Stimulated activated naive CD4-positive, alpha-beta T cell treated with Interleukin-2 at 50 U/mL for 16 hours (primary cell): ENCODE measurements around the gene ATP2B2.

Experiments
- DNase-seq: peaks from one replicate; lab custom pipeline; 2025; lab: John Stamatoyannopoulos, UW

ATP2B2 gene

GRCh38 chr3:10529809-10530208 lies 24.4 kb upstream of the ATP2B2 start:
- DNase-seq, result no peak

DNA sequence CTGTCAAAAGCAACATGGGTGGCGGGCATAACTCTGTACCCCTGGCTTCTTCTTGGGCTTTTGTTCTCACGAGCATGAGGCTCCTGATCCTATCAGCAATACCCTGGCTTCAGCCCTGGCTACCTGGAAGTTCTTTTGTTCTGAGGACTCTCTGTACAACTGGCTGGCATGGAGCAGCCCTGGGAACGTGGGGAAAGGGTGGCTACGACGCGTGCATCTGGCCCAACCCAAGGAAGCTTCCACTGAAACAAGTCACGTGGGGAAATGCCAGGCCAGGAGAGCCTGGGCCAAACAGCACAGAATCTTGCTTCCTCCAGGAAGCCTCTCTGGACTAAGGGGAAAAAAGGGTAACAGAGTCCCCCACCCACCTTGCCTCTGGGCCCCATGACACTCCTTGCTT lies 22.7 kb upstream of the ATP2B2 start:
- DNase-seq, result no peak

DNA sequence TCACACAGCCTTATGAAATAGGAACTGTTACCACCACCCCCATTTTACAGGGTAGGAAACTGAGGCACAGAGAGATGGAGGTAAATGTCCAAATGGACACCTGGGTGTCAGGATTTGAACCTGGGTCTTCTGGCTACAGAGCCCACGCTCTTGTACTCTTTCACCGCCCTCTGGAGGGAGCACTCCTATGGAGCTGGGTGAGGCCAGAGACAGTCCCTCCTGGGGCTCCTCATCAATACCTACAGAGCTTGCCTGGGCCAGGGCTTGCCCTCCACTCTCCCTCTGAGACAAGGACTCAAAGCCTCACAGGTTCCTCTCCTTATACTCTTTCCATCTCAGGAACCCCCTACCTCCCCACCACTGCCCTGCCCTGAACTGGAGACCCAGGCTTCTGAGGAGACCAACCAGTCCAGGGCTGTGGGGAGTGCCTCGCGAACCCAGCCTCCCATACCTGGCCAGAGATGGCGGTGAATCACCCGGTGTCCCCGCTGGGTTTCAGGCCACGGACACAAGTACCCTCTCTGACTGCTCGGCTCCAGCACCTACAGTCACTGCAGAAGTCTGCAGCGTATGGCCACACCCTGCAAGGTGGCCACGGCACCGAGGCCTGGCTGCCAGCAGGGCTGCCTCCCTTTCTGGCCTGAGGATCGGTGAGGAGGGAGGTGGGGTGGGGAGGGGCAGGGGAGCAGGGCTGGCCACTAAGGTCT lies 22.1 kb upstream of the ATP2B2 start:
- no peak for DNase-seq

DNA sequence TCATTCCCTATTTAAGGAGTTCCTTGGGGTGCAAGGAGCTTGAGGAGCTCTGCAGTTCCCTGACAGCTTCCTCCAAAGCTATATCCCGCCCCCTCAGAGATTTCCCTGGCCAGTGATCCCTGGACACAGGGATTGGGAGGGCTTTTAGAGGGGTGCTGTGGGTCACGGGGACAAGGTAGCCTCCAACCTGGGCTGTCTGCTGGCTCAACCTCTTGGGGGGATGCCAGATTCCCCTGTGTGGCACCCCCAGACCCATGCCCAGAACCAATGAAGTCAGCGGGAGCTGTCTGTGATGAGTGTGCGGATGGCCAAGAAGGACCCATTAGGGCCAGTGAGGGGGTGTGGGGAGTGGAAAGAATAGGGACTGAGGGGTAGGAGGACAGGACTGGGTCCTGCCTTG lies 21.0 kb upstream of the ATP2B2 start:
- no peak for DNase-seq

DNA sequence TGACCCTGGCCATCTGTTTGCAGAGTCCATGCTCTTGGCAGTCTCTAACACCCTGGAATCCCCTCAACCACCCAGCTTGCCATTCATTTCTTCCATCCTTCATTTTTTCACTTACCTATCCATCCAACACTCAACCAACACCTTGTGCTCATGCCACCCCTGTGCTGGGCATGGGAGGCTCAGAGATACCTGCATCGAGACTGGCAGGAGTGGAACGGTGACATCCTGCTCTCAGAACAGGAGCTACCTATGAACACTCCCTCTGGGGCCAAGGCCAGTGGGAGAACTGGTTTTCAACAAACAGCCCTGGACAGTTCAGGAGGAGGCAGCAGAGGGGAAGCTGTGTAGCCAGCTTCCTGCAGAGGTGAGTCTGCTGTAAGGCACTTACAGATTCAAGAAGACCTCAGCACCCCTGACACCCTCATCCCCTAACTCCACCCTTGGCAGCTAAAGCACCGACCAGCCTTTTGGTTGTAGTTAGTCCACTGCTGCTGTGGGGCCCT lies 19.5 kb upstream of the ATP2B2 start:
- DNase-seq, result no peak

DNA sequence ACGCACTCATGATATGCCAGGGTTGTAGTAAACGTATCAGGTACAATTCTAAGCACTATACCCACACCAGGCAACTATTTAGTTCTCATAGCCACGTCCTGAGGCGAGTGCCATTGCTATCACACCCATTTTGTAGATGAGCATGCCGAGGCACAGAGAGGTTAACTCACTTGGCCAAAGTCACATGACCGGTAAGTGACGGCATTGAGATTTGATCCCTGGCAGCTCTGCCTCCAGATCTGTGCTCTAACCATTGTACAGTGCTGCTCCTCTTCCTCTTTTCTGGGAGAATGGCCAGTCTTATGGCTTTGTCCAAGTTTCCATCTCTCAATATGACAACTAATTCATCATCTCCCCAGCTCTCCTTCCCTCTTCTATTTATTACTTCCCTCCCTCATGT lies 18.9 kb upstream of the ATP2B2 start:
- no peak for DNase-seq

- no peak for DNase-seq
Observed at GRCh38 chr3:10523561-10523960, 18.2 kb upstream of the ATP2B2 start.

- DNase-seq, result no peak
Observed at GRCh38 chr3:10522646-10523303, 17.4 kb upstream of the ATP2B2 start.

DNA sequence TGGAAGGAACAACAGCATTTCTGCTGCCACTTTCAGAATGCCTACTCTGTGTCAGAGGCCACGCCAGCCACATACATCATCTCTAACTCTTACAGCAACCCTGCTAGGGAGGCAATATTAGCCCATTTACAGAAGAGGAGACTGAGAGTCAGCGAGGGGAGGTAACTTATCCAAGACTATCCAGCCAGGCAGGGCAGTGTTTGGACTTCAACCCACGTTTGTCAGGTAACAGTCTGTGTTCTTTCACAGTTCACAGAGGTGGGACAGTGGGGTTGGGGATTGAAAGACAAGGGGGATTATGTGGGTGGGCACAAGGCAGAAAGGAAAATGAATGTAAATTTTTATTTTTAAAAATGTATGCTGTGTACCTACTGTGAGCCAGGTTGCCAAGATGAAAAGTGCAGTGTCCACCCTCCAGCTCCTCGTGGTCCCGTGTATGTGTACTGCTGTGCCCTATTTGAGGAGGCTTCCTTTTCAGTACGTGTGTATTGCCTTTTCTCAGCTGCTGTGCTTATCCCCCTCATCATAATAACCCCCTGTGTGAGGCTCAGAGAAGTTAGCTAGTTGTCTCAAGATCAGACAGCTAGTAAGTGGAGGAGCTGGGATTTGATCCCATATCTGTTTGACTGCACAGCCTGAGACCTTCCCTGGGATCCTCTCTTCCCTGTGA lies 16.5 kb upstream of the ATP2B2 start:
- no peak for DNase-seq

DNA sequence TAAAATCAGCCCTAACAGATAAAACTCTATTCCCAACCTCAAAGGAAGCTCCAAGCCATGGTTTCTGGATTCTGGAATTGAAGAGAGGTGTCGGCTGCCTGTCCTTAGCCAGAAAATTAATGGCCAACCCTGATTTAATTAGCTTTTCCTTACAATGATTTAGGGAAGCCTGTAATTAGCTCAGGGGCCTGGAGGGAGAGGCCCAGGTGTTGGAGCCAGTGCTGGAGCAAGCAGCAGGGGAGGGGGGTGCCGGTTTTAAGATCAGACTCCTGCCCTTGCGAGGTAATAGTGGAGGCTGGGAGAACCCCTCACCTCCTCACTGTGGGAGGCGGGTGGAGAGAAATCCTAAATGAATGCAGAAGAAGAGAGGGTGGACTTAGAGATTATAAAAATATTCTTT lies 14.7 kb upstream of the ATP2B2 start:
- no peak for DNase-seq

DNA sequence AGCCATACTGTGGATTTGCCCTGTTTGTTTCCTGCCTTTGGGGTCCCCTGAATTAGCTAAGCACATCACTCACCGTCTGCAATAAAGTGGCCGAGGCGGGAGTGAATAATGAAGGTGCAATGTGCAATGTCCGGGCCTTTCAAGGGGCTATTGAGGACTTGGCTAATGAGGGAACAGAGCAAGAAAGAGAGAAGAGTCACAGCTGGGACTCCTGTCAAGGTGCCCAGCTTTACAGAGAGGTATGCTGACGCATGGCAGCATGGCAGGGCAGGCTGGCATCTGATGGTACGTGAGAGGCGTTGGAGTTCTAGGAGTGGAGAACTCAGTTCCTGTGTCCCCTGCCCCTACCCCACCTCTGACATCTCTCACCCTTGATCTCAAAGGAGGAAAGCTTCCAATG lies 13.8 kb upstream of the ATP2B2 start:
- DNase-seq, result no peak

DNA sequence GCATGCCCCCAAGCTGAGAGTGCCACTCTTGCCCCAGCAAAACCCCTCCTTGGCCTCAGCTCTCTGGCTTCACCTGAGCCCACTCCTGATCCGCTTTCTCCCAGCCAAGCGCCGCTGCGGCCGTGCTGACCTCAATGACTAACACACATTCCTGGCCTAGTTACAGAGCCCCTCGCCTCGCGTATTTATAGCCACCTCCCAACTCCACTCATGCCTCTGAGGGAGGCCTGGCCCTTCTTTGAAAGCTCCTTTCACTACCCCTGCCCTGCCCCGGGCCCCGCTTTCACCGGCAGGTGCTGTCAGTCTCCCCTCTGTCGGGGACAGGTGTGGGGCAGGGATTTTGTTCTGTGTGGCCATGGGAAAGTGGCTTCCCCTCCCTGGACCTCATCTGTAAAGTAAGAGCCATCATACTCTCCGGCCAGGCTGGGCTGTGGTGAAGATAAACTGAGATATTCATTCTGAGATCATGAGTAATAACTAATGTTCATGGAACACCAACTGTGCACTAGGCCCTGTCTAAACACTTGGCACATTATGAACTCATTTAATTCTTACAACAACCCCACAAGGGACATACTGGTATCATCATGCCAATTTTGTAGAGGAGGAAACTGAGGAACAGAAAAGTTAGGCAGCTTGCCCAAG lies 13.2 kb upstream of the ATP2B2 start:
- no peak for DNase-seq

- no peak for DNase-seq
Observed at GRCh38 chr3:10517627-10518026, 12.2 kb upstream of the ATP2B2 start.

DNA sequence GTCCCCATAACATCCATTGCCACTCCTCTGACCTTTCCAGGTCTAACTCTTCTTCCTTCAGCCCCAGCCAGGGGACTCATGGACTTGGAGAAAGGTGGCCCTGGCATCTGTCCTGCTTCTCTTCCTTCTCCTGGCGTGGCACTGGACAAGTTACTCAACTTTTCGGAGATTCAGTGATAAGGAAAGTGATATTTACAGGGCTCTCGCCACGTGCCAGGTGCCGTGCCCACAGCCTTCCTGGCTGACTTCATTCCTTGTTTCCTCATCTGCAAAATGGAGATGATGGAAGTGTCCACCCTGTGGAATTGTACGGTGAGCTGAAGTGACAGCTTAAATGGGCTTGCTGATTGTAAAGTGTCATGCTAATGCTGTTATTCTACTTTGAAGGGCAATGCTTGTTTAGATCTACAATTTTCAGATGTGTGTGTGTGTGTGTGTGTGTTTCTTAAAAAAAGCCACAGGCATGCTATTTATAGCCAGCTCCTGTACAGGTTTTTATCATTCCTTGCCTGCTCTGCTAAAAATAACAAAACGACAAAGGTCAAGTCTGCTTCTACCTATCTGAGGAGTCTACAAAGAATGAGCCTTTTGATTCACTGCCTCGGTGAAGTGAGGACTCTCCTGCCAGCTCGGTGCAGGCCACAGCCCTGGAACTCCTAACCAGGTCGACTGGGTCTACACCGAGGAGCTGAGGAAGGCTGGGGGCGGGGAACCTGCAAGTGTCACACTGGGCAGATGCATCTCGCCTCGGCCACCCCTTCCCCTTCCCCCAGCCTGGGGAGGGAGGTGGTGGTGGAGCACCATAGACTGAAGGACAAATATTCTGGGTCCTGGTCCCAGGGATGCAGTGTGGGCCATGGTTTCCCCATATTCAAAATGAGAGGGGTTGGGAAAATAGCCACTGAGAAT lies 11.4 kb upstream of the ATP2B2 start:
- no peak for DNase-seq

DNA sequence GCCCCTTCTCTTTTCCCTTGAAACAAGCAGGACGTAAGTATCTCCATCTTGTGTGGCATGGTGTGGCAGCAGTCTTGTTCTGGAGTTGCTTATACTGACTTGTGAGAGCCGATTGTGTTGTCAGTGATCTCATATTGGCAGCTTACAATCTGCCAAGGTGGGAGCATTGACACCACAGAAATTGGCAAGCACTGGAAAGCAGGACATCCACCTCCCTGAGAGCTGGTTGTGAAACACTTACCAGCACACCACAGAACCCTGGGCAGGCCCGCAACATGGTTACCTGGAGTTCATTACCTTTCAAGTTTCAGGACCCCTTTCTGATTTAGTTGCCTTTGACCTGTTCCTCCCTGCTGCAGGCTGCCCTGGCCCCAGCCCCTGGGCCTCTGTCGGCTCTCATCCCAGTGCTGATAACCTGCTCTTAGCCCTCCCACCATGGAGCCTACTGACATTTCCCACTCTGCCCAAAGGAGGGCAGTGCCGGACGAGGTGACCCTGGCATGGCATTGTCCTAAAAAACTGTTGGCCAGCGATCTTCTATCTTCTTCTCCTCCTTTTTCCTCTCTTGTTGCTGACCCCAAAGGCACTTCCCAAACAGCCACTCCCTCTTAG lies 10.6 kb upstream of the ATP2B2 start:
- no peak for DNase-seq

DNA sequence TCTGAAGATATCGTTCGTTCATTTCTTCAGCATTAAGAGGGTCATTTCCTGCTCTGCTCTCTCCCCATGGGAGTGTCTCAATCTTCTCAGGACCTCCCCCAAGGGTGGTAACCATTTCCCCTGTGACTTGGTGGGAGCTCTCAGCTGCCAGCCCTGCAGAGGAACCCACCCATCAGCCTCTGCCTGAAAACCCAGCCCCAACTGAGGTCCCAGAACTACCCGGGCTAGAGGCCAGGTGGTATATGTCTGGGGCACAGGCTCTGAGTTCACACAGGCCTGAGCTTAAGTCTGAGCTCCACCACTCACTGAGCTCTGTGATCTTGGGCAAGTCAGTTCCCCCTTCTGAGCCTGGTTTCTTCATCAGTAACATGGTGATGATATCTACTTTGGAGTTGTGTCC lies 10.0 kb upstream of the ATP2B2 start:
- no peak for DNase-seq

DNA sequence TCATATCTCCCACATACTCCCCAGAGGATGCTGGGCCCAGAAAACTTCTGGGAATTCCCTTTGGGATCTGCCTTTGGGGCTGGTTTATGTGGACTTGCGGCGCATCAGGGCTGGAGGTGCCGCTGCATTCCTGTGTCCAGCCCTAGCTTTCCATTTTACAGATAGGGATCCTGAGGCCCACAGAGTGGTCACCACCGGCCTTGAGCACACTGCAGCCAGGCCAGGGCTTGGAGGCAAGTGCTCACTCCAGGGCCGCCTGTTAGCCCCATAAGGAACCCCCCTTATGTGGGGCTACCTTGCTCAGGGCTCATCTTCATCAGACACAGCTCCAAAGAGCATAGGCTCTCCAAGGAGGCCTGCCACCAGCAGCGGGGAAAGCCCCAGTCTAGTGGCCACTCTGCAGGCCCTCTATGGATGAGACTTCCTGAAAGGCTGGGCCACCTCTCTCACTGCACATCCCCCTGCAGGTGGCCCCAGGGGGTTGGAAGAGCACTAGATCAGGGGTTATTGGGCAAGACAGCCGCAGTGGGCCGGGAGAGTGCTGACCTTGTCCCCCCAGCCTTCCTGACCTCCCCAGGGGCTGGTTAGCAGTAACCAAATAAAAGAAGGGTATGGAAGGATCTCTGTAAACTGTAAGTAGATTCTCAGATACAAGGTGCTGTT lies 9.2 kb upstream of the ATP2B2 start:
- no peak for DNase-seq

DNA sequence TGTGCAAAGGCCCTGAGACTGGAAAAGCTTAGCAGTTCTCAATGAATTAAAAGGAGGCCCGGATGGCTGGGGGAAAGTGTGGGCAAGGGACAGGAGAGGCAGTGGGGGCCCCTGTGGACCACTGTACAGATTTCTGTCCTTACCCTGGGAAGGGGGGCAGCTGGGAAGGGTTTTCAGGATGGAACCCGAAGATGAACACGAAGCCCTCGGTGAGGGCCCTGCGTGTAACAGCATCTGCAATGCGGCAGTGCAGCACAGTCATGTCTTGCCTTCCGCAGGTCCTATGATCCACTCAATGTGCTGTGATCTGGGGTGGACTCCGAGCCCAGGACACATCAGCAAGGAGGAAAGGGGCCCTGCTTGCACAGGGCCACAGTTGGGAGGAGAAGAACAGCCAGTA lies 7.9 kb upstream of the ATP2B2 start:
- no peak for DNase-seq

- DNase-seq, result no peak
Observed at GRCh38 chr3:10512687-10513086, 7.3 kb upstream of the ATP2B2 start.

GRCh38 chr3:10511809-10512494 lies 6.6 kb upstream of the ATP2B2 start:
- no peak for DNase-seq
